Activated CD4-positive, alpha-beta T cell treated with anti-CD3 and anti-CD28 coated beads for 36 hours (primary cell): ENCODE data around the gene NOP14. TPM values are rescaled to one million over a fixed set of nuclear protein-coding genes. Genes with fewer than 3 reads are reported as not detected.
A peak's percentile ranks its signal among the peaks of the same experiment; 100 is the strongest.
"Not testable (repeated sequence)": the region's sequence is repeated elsewhere in the genome, so short reads cannot be mapped to it uniquely, and the experiment has no call there.

Experiments used
- ATAC-seq: fragments of 200-7000 bp; cut with Tn5 transposase; one replicate; pipeline ENCODE4 v1.10.0; 2021; ENCODE audit warnings: mild to moderate bottlenecking, moderate library complexity
- CTCF ChIA-PET: fragments of 350-600 bp; sonication (Branson Sonifier 250); formaldehyde crosslinking; loops from one replicate; lab custom pipeline; 2021; ENCODE audit warnings: antibody characterized with exemption; lab: Charles Lee
- POLR2A ChIA-PET: fragments of 350-600 bp; sonication (Branson Sonifier 250); formaldehyde crosslinking; loops from one replicate; lab custom pipeline; 2021; ENCODE audit warnings: antibody characterized with exemption, inconsistent platforms; lab: Charles Lee
- DNase-seq: peaks from one replicate; pipeline ENCODE4 v3.0.0-alpha.2; 2020
- H3K27ac Mint-ChIP-seq: one replicate; pipeline ENCODE4 v1.8.0; 2021; ENCODE audit warnings: mixed read lengths
- H3K27me3 Mint-ChIP-seq: one replicate; pipeline ENCODE4 v1.8.0; 2021; ENCODE audit warnings: mixed read lengths
- H3K36me3 Mint-ChIP-seq: one replicate; pipeline ENCODE4 v1.8.0; 2021; ENCODE audit warnings: low read depth, mixed read lengths
- H3K4me1 Mint-ChIP-seq: one replicate; pipeline ENCODE4 v1.8.0; 2021; ENCODE audit warnings: mixed read lengths
- H3K4me3 Mint-ChIP-seq: one replicate; pipeline ENCODE4 v1.8.0; 2021; ENCODE audit warnings: mild to moderate bottlenecking, moderate library complexity, mixed read lengths
- H3K9me3 Mint-ChIP-seq: one replicate; pipeline ENCODE4 v1.8.0; 2021; ENCODE audit warnings: low read depth, mixed read lengths
- intact Hi-C, 2 experiments: fragments of 100-400 bp; cut with DNase I in 1 of 2; cut with micrococcal nuclease in 1 of 2; formaldehyde crosslinking; loops; one replicate each; pipeline versions ENCODE4 v1.14.2 to v1.15.1; 2022 to 2024; cut with DNase I, micrococcal nuclease
- total RNA-seq, 2 experiments: library from RNA; stranded (reverse); gene quantifications; one replicate each; pipeline ENCODE4 v1.2.3, GENCODE V29; 2021

The NOP14 gene
- total RNA-seq, 2 experiments from 2014 or later = 86.8 to 106 TPM

- ChIA-PET POLR2A (no interaction called here), CTCF (interaction anchor here (1.5 to 1.7 kb wide), 3 partner anchors 8 to 185 kb away, joined by 3 to 4 read pairs (median 4); no protein-coding TSS in a partner anchor)
- DNase-seq (peak; percentile 54), ATAC-seq (peak; percentile 76)
- no peaks in the 10 kb centered on the region for H3K27me3 Mint-ChIP-seq
- peaks cover 20% of the 10 kb centered on the region for H3K4me1 Mint-ChIP-seq
- H3K27ac Mint-ChIP-seq = no peak overlapping the region
- intact Hi-C loops = no loop called here
- no peak overlapping the region for H3K4me3 Mint-ChIP-seq
- peaks cover 81% of the 10 kb centered on the region for H3K36me3 Mint-ChIP-seq
- H3K9me3 Mint-ChIP-seq = no peaks in the 10 kb centered on the region
These were observed 14.1 kb downstream of the NOP14 start for GRCh38 chr4:2948895-2949781.

- H3K27me3 Mint-ChIP-seq = no peaks in the 10 kb centered on the region
- intact Hi-C loops = no loop called here
- H3K27ac Mint-ChIP-seq = peak overlapping the region; percentile 26
- no peak for ATAC-seq
- DNase-seq = peak; percentile 2
- H3K36me3 Mint-ChIP-seq = peaks cover 78% of the 10 kb centered on the region
- ChIA-PET POLR2A (no interaction called here), CTCF (interaction anchor here (1.7 kb wide), 2 partner anchors 12 to 184 kb away, joined by 4 read pairs; no protein-coding TSS in a partner anchor)
- H3K4me1 Mint-ChIP-seq = peaks cover 12% of the 10 kb centered on the region
- H3K9me3 Mint-ChIP-seq = no peaks in the 10 kb centered on the region
- no peak overlapping the region for H3K4me3 Mint-ChIP-seq
These were observed 15.3 kb downstream of the NOP14 start for GRCh38 chr4:2947926-2948325.

GRCh38 chr4:2946812-2947600, 16.2 kb downstream of the NOP14 start:
- H3K9me3 Mint-ChIP-seq = no peaks in the 10 kb centered on the region
- H3K4me3 Mint-ChIP-seq = no peak overlapping the region
- H3K27ac Mint-ChIP-seq = peak overlapping the region; percentile 5
- ATAC-seq (no peak), DNase-seq (no peak)
- ChIA-PET CTCF (interaction anchor here (1.2 to 1.7 kb wide), 2 partner anchors 16 to 183 kb away, joined by 3 to 4 read pairs; partner anchors contain the start of genes GRK4 and NOP14), POLR2A (interaction anchor here (1.4 kb wide), 1 partner anchor 11 kb away, joined by 9 read pairs; no protein-coding TSS in a partner anchor)
- intact Hi-C loops = no loop called here
- peaks cover 18% of the 10 kb centered on the region for H3K4me1 Mint-ChIP-seq
- H3K27me3 Mint-ChIP-seq = no peaks in the 10 kb centered on the region
- peaks cover 78% of the 10 kb centered on the region for H3K36me3 Mint-ChIP-seq

GRCh38 chr4:2945619-2946604, 17.3 kb downstream of the NOP14 start:
- H3K9me3 Mint-ChIP-seq, DNase-seq, intact Hi-C loops, ATAC-seq, H3K27me3 Mint-ChIP-seq, H3K27ac Mint-ChIP-seq, H3K4me3 Mint-ChIP-seq: not testable (repeated sequence)
- peaks cover 12% of the 10 kb centered on the region for H3K4me1 Mint-ChIP-seq
- POLR2A ChIA-PET = interaction anchor here (1.4 kb wide), 1 partner anchor 9 kb away, joined by 9 read pairs; no protein-coding TSS in a partner anchor
- CTCF ChIA-PET = interaction anchor here (1.2 to 2.4 kb wide), 3 partner anchors 8 to 17 kb away, joined by 3 to 11 read pairs (median 6); partner anchors contain the start of genes GRK4 and NOP14
- peaks cover 77% of the 10 kb centered on the region for H3K36me3 Mint-ChIP-seq

GRCh38 chr4:2944586-2945526, 18.4 kb downstream of the NOP14 start:
- Mint-ChIP-seq H3K27me3 (no peaks in the 10 kb centered on the region), H3K9me3 (no peaks in the 10 kb centered on the region), H3K27ac (peak overlapping the region; percentile 63), H3K36me3 (peaks cover 75% of the 10 kb centered on the region), H3K4me3 (peak overlapping the region; percentile 8), H3K4me1 (peaks cover 14% of the 10 kb centered on the region)
- intact Hi-C loops = no loop called here
- ATAC-seq (no peak), DNase-seq (no peak)
- CTCF ChIA-PET = interaction anchor here (0.7 to 2.4 kb wide), 4 partner anchors 9 to 269 kb away, joined by 3 to 11 read pairs (median 6); no protein-coding TSS in a partner anchor
- POLR2A ChIA-PET = interaction anchor here (0.6 to 0.7 kb wide), 2 partner anchors 9 kb away, joined by 3 read pairs; no protein-coding TSS in a partner anchor

GRCh38 chr4:2944091-2944482, 19.1 kb downstream of the NOP14 start:
- intact Hi-C loops = no loop called here
- H3K27ac Mint-ChIP-seq = no peak overlapping the region
- no peak for ATAC-seq
- peaks cover 20% of the 10 kb centered on the region for H3K4me1 Mint-ChIP-seq
- no peak overlapping the region for H3K4me3 Mint-ChIP-seq
- H3K9me3 Mint-ChIP-seq = no peaks in the 10 kb centered on the region
- ChIA-PET POLR2A (interaction anchor here (0.6 to 0.7 kb wide), 2 partner anchors 8 to 9 kb away, joined by 3 read pairs; no protein-coding TSS in a partner anchor), CTCF (interaction anchor here (0.7 to 2.4 kb wide), 4 partner anchors 8 to 269 kb away, joined by 3 to 11 read pairs (median 6); no protein-coding TSS in a partner anchor)
- H3K36me3 Mint-ChIP-seq = peaks cover 76% of the 10 kb centered on the region
- no peaks in the 10 kb centered on the region for H3K27me3 Mint-ChIP-seq
- DNase-seq = no peak

- intact Hi-C loops = no loop called here
- POLR2A ChIA-PET = no interaction called here
- no peak for ATAC-seq
- no peak overlapping the region for H3K4me3 Mint-ChIP-seq
- H3K9me3 Mint-ChIP-seq = no peaks in the 10 kb centered on the region
- DNase-seq = peak; percentile 4
- no peaks in the 10 kb centered on the region for H3K27me3 Mint-ChIP-seq
- peaks cover 24% of the 10 kb centered on the region for H3K4me1 Mint-ChIP-seq
- peak overlapping the region; percentile 31 for H3K27ac Mint-ChIP-seq
- H3K36me3 Mint-ChIP-seq = peaks cover 76% of the 10 kb centered on the region
- CTCF ChIA-PET = interaction anchor here (0.9 to 2.4 kb wide), 4 partner anchors 7 to 268 kb away, joined by 3 to 11 read pairs (median 4); no protein-coding TSS in a partner anchor
These were observed 19.7 kb downstream of the NOP14 start for GRCh38 chr4:2943364-2944090.

GRCh38 chr4:2942532-2943363, 20.5 kb downstream of the NOP14 start:
- ChIA-PET CTCF (interaction anchor here (0.9 kb wide), 1 partner anchor 12 kb away, joined by 3 read pairs; no protein-coding TSS in a partner anchor), POLR2A (no interaction called here)
- H3K27me3 Mint-ChIP-seq = no peaks in the 10 kb centered on the region
- H3K36me3 Mint-ChIP-seq = peaks cover 77% of the 10 kb centered on the region
- no peaks in the 10 kb centered on the region for H3K9me3 Mint-ChIP-seq
- DNase-seq (peak; percentile 47), ATAC-seq (peak; percentile 57)
- H3K4me1 Mint-ChIP-seq = peaks cover 27% of the 10 kb centered on the region
- intact Hi-C loops = no loop called here
- no peak overlapping the region for H3K4me3 Mint-ChIP-seq
- H3K27ac Mint-ChIP-seq = peak overlapping the region; percentile 31
